DOHH2 (cell line): ENCODE data around the gene NAT8L.

ENCODE experiments used
- H3F3A ChIP-seq: fragments of 200-600 bp; sonication (generic), shearing (Covaris generic); 2 replicates; pipeline ENCODE4 v1.6.0; 2016; ENCODE audit warnings: antibody characterized with exemption, mild to moderate bottlenecking; ENCODE audit not compliant: control insufficient read depth, insufficient read depth
- H3K27ac ChIP-seq: fragments of 200-600 bp; sonication (generic); 2 replicates; pipeline ENCODE4 v1.5.1; 2014; ENCODE audit warnings: low read depth, mild to moderate bottlenecking, low read length, moderate library complexity
- H3K27me3 ChIP-seq: fragments of 200-600 bp; sonication (generic); 2 replicates; pipeline ENCODE4 v1.6.1; 2014; ENCODE audit warnings: mild to moderate bottlenecking, low read length, mixed read lengths; ENCODE audit not compliant: control insufficient read depth
- H3K36me3 ChIP-seq: fragments of 200-600 bp; sonication (generic); 2 replicates; pipeline ENCODE4 v1.6.1; 2014; ENCODE audit warnings: mild to moderate bottlenecking, low read length, moderate library complexity, mixed read lengths; ENCODE audit not compliant: control insufficient read depth
- H3K4me1 ChIP-seq: fragments of 200-600 bp; sonication (generic); 2 replicates; pipeline ENCODE4 v1.6.1; 2014; ENCODE audit warnings: mild to moderate bottlenecking, low read length, mixed read lengths; ENCODE audit not compliant: control insufficient read depth
- H3K4me2 ChIP-seq: fragments of 200-600 bp; sonication (generic); 2 replicates; pipeline ENCODE4 v1.6.0; 2014; ENCODE audit warnings: mild to moderate bottlenecking, low read length, moderate library complexity
- H3K4me3 ChIP-seq: fragments of 200-600 bp; sonication (generic); 2 replicates; pipeline ENCODE4 v1.5.1; 2014; ENCODE audit warnings: mild to moderate bottlenecking, low read length, mixed read lengths
- H3K79me2 ChIP-seq: fragments of 200-600 bp; sonication (generic); 2 replicates; pipeline ENCODE4 v1.6.1; 2014; ENCODE audit warnings: mild to moderate bottlenecking, low read length, mixed read lengths; ENCODE audit not compliant: control insufficient read depth
- H3K9me2 ChIP-seq: fragments of 200-600 bp; sonication (generic); replicated peaks from 2 replicates; pipeline ENCODE4 v1.6.1; 2014; ENCODE audit warnings: mild to moderate bottlenecking, low read length, mixed read lengths; ENCODE audit not compliant: control insufficient read depth
- H3K9me3 ChIP-seq: fragments of 200-600 bp; sonication (generic); 2 replicates; pipeline ENCODE4 v1.6.1; 2014; ENCODE audit warnings: antibody characterized with exemption, low read length, mixed read lengths; ENCODE audit not compliant: control insufficient read depth, insufficient read depth
- H4K20me1 ChIP-seq: fragments of 200-600 bp; sonication (generic); 2 replicates; pipeline ENCODE4 v1.6.0; 2014; ENCODE audit warnings: low read depth, mild to moderate bottlenecking, antibody characterized with exemption, low read length, moderate library complexity; ENCODE audit not compliant: control insufficient read depth, insufficient read depth
- CTCF ChIP-seq: fragments of 200-600 bp; sonication (generic); IDR thresholded peaks from one replicate; pipeline ENCODE4 v1.5.1; 2014; ENCODE audit warnings: antibody characterized with exemption, mild to moderate bottlenecking, low read depth, low read length; ENCODE audit not compliant: poor library complexity, severe bottlenecking
- EZH2phosphoT487 ChIP-seq: fragments of 200-600 bp; sonication (generic); IDR thresholded peaks from 2 replicates; pipeline ENCODE4 v1.6.1; 2017; ENCODE audit warnings: borderline replicate concordance, mild to moderate bottlenecking, antibody characterized with exemption, low read length, moderate library complexity, mixed read lengths

Gene NAT8L

GRCh38 chr4:2065106-2065930, 6.2 kb downstream of the NAT8L start:
- no peaks in the 10 kb centered on the region for H3K36me3 ChIP-seq
- no peaks in the 10 kb centered on the region for H3K79me2 ChIP-seq
- H3K4me3 ChIP-seq: no peak overlapping the region
- H3K9me2 ChIP-seq: no peaks in the 10 kb centered on the region
- peaks cover 1% of the 10 kb centered on the region for H3K27me3 ChIP-seq
- H3K27ac ChIP-seq: no peak overlapping the region
- H3K9me3 ChIP-seq: no peaks in the 10 kb centered on the region
- H3K4me2 ChIP-seq: no peak overlapping the region
- H4K20me1 ChIP-seq: no peaks in the 10 kb centered on the region
- H3K4me1 ChIP-seq: no peaks in the 10 kb centered on the region
- TF ChIP-seq CTCF: no peak
- no peaks in the 10 kb centered on the region for H3F3A ChIP-seq

DNA sequence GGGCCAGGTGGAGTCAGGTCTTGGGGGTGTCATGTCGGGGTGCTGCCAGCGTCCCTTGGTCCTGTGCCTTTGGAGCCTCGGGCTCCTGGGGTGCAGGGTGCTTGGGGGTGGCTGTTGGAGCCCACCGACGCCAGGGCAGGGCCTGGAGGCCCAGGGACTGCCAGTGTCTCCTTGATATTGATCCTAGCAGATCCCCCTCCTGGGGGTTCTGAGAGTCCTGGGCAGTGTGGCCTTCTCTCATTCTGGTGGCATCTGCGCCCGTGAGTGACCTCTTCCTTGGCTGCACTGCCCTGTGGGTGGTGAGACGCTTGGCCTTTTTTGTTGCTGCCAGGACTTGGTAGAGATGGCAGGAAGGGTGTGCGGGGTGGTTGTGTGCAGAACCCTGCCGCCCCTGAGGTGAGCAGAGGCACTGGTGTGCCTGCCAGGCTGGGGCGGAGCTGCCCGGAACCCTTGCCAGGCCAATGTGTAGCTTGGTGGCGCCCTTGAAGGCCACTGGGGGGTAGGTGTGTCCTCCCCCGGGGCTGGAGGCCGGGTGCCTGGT, 7.0 kb downstream of the NAT8L start:
- H3K9me3 ChIP-seq: no peaks in the 10 kb centered on the region
- no peaks in the 10 kb centered on the region for H3K9me2 ChIP-seq
- H3K27me3 ChIP-seq: no peaks in the 10 kb centered on the region
- H3F3A ChIP-seq: no peaks in the 10 kb centered on the region
- no peak overlapping the region for H3K4me3 ChIP-seq
- no peaks in the 10 kb centered on the region for H4K20me1 ChIP-seq
- no peak overlapping the region for H3K27ac ChIP-seq
- no peaks in the 10 kb centered on the region for H3K79me2 ChIP-seq
- H3K36me3 ChIP-seq: no peaks in the 10 kb centered on the region
- H3K4me2 ChIP-seq: no peak overlapping the region
- H3K4me1 ChIP-seq: no peaks in the 10 kb centered on the region
- TF ChIP-seq EZH2phosphoT487 (no peak), CTCF (no peak)

DNA sequence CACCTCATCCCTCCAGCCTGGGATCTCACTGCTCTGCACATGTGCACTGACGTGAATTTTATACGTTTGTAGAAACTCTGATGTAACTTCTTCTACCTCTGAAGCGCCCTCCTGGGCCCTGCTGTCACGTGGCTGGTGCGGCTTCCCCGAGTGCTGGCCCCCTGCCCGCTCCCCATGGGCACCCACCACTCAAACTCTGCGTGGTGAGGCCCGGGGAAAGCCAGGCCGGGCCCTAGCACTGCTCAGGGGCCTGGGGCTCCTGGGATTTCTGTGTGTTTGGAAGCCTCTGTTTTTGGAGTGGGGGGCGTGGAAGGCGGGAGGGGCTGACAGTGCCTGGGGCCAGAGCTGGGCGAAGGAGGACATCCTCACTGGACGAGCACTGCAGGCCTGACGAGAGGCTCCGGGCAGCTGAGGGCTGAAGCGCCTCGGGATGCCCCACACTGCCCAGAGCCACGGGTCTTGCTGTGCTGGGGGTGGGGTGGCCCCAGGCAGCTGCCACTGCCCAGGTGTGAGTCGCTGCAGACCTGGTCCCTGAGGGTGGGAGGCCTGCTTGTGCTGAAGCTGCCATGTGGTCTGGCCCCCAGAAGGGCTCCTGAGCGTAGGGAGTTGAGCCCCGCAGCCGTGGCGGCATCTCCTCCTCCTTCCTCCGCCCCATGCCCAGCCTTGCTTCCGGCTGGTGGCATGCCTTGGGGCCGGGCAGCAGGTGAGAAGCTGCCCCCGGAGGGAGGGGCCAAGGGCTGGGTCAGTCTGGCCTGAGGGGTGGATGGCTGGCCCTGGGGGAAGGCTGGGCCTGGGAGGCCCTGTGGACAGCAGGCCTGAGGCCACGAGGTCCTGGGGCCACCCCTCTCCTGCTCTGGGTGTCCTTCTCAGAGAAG, 7.7 kb downstream of the NAT8L start:
- Histone ChIP-seq H3K36me3 (no peaks in the 10 kb centered on the region), H3K9me3 (no peaks in the 10 kb centered on the region), H3K4me2 (no peak overlapping the region), H3K79me2 (no peaks in the 10 kb centered on the region), H3K4me3 (no peak overlapping the region), H3K27me3 (no peaks in the 10 kb centered on the region), H3K27ac (no peak overlapping the region), H3K9me2 (no peaks in the 10 kb centered on the region), H4K20me1 (no peaks in the 10 kb centered on the region), H3K4me1 (no peaks in the 10 kb centered on the region), H3F3A (no peaks in the 10 kb centered on the region)
- TF ChIP-seq CTCF (no peak), EZH2phosphoT487 (no peak)
